ENCODE data around the gene ARHGEF28. TPM values are rescaled to one million over a fixed set of nuclear protein-coding genes. Genes with fewer than 3 reads are reported as not detected.

The ARHGEF28 gene
- total and polyA plus RNA-seq, 12 donors, result 0.62 to 3.4 (median 1.5) TPM

DNA sequence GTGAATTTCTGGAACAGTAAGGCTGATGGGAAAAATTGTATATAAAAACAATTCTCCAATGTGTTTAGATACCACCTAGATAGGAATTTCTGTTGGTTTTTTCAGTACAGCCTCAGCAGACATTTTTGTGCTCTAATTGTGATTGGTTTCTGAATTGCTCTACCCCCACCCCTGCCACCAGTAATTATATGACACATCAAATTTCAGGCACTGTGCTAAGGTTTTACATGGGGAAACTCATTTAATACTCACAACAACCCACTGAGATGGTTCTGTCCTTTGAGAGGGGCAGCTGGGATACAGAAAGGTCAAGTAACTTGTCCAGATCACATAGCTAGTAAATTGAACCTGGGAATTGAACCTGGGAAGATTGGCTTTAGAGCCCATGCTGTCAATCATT, 288.0 kb downstream of the ARHGEF28 start:
- intact Hi-C loops (cut with DNase I), result loop anchor here in 2 of 10 donors (10.0 kb wide), 1 partner anchor 121 kb away; no protein-coding TSS in a partner anchor
- Histone ChIP-seq H3K4me3 (no peak overlapping the region), H3K9me3 (no peaks in the 10 kb centered on the region), H3K27ac (no peak overlapping the region), H3K4me1 (peaks cover 0 to 20% (median 9%) of the 10 kb centered on the region in 9 donors), H3K36me3 (peaks cover 0 to 15% (median 0%) of the 10 kb centered on the region in 9 donors), H3K27me3 (no peaks in the 10 kb centered on the region)
- DNase-seq (no peak), ATAC-seq (no peak)
- TF ChIP-seq, protein P1, sequence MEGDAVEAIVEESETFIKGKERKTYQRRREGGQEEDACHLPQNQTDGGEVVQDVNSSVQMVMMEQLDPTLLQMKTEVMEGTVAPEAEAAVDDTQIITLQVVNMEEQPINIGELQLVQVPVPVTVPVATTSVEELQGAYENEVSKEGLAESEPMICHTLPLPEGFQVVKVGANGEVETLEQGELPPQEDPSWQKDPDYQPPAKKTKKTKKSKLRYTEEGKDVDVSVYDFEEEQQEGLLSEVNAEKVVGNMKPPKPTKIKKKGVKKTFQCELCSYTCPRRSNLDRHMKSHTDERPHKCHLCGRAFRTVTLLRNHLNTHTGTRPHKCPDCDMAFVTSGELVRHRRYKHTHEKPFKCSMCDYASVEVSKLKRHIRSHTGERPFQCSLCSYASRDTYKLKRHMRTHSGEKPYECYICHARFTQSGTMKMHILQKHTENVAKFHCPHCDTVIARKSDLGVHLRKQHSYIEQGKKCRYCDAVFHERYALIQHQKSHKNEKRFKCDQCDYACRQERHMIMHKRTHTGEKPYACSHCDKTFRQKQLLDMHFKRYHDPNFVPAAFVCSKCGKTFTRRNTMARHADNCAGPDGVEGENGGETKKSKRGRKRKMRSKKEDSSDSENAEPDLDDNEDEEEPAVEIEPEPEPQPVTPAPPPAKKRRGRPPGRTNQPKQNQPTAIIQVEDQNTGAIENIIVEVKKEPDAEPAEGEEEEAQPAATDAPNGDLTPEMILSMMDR (IDR thresholded peaks at IDR 0.05), result no peak

DNA sequence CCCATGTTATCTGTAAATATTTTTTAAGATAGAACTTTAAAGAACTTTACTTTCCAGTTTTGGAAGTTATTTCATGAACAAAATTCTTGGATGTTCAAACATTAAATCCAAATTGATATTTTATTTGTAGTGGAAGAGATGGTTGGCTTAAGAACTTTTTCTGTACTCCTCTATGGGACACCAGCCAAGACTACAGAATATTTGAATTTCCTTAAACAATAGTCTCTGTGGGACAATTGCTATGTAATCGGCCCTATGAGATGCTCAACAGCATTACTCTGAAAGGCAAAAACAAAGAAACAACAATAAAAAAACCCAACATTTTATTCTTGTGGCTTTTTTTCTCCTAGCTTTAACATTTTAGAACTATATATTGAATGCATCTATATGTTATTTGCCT, 289.3 kb downstream of the ARHGEF28 start:
- TF ChIP-seq, protein P1 (IDR thresholded peaks at IDR 0.05), result no peak
- H3K4me1 ChIP-seq, result peaks cover 0 to 20% (median 13%) of the 10 kb centered on the region in 9 donors

DNA sequence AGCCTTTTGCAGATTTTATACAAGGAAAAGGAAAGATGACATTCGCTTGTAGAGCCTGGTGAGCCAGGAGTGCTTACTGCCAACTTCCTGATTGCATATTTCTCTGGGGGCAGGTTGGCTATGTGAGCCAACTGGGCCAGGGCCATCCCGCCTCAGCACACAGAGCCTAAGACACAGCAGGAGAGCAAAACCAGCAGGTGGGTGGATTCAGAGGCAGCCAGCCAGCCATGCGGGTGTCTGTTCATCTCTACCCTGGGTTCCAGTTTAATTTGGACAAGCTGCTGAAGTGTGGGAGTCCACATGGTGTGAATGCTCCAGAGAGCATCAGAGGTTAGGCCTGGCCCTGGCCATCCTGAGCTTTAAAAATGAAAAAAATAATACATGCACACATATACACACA, 291.4 kb downstream of the ARHGEF28 start:
- Histone ChIP-seq H3K36me3 (no peaks in the 10 kb centered on the region), H3K4me1 (peaks cover 0 to 20% (median 13%) of the 10 kb centered on the region in 9 donors), H3K9me3 (no peaks in the 10 kb centered on the region), H3K27me3 (no peaks in the 10 kb centered on the region), H3K27ac (no peak overlapping the region), H3K4me3 (no peak overlapping the region)
- intact Hi-C loops (cut with DNase I), result loop anchor here in 2 of 10 donors (10.0 kb wide), 1 partner anchor 117 kb away; no protein-coding TSS in a partner anchor
- TF ChIP-seq, protein P1 (IDR thresholded peaks at IDR 0.05), result no peak
- WGBS, 2 donors, result 65 to 73% methylated on average over 3 of the region's 3 CpGs
- ATAC-seq (peak in 6 of 8 donors; percentile 28 to 86 (median 59)), DNase-seq (peak in 1 of 2 donors; percentile 18)

More for the DNA sequence above, 289.3 kb downstream of the ARHGEF28 start:
- no peak for ATAC-seq
- no peaks in the 10 kb centered on the region for H3K9me3 ChIP-seq
- 62 to 64% methylated on average over 1 of the region's 1 CpG for WGBS, 2 donors
- intact Hi-C loops (cut with DNase I), result loop anchor here in 2 of 10 donors (10.0 kb wide), 1 partner anchor 119 kb away; no protein-coding TSS in a partner anchor
- no peak overlapping the region for H3K27ac ChIP-seq
- peaks cover 0 to 7% (median 0%) of the 10 kb centered on the region in 9 donors for H3K36me3 ChIP-seq
- H3K27me3 ChIP-seq, result no peaks in the 10 kb centered on the region
- no peak for DNase-seq
- H3K4me3 ChIP-seq, result no peak overlapping the region

DNA sequence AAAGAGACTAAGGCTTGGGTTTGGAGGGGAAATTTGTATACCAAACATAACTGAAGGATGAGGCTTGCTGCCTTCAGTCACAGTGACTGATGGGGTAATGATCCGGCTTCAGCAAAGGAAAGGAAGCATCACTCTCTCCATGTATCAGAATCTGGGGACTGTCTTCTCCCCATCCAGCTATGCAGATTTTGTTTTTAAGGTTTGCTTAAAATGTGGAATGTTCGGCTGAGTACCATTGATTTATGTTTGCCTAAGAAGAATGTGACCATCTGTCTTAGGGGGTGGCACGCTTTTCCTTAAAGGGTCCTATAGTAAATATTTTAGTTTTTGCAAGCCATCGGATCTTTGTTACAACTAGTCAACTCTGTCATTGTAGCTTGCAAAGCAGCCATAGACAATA, 291.9 kb downstream of the ARHGEF28 start:
- Histone ChIP-seq H3K9me3 (no peaks in the 10 kb centered on the region), H3K36me3 (no peaks in the 10 kb centered on the region), H3K4me3 (no peak overlapping the region), H3K27ac (no peak overlapping the region), H3K4me1 (peaks cover 0 to 20% (median 13%) of the 10 kb centered on the region in 9 donors), H3K27me3 (no peaks in the 10 kb centered on the region)
- DNase-seq (no peak), ATAC-seq (no peak)
- WGBS, 2 donors, result 95 to 98% methylated on average over 4 of the region's 4 CpGs
- TF ChIP-seq, protein P1 (IDR thresholded peaks at IDR 0.05), result no peak
- intact Hi-C loops (cut with DNase I), result loop anchor here in 2 of 10 donors (10.0 kb wide), 1 partner anchor 117 kb away; no protein-coding TSS in a partner anchor
